ENCODE data around the gene TM9SF1. TPM values are rescaled to one million over a fixed set of nuclear protein-coding genes. Genes with fewer than 3 reads are reported as not detected.
A peak's percentile ranks its signal among the peaks of the same experiment; 100 is the strongest.

TM9SF1 gene
- total and polyA plus RNA-seq, 10 of the 15 experiments (the other 5 are each of a cell fraction or from before 2014, with no cell fraction given): 7.2 to 39.2 (median 17.6) TPM

- TF ChIP-seq SMAD5 (IDR thresholded peaks at IDR 0.05; ENCODE audit: low read depth) (peak; percentile 32; the same call in 1 of the 2 replicates), NR2F1 (conservative IDR thresholded peaks at IDR 0.05) (peak; percentile 55; the same call in 1 of the 2 replicates), EZH2 (IDR thresholded peaks at IDR 0.05; ENCODE audit: borderline replicate concordance, control insufficient read depth, low read depth, low read length) (no peak), TCF3 (IDR thresholded peaks at IDR 0.05; ENCODE audit: borderline replicate concordance, insufficient read depth, low read depth, low read length) (no peak), POU2F2 (IDR thresholded peaks at IDR 0.05; ENCODE audit: borderline replicate concordance, low read depth, low read length) (0 out of 3 replicates have a peak, but pooled peaks have one; percentile 6), SUPT20H (IDR thresholded peaks at IDR 0.05; ENCODE audit: borderline replicate concordance, control insufficient read depth, low read depth, low read length) (no peak), PAX5 (IDR thresholded peaks at IDR 0.05; ENCODE audit: borderline replicate concordance, low read depth, low read length) (no peak), SREBF2 (IDR thresholded peaks at IDR 0.05; ENCODE audit: low read length) (no peak), CBFB (IDR thresholded peaks at IDR 0.05; ENCODE audit: low read depth) (peak; percentile 19; the same call in 1 of the 2 replicates), CUX1 (IDR thresholded peaks at IDR 0.05; ENCODE audit: insufficient replicate concordance, low read depth, low read length) (no peak), RBBP5 (conservative IDR thresholded peaks at IDR 0.05) (no peak), ZNF274 (IDR thresholded peaks at IDR 0.05; ENCODE audit: insufficient read depth, insufficient read length) (no peak), CBX3 (IDR thresholded peaks at IDR 0.05; ENCODE audit: borderline replicate concordance, low read depth) (no peak), GATAD2B (conservative IDR thresholded peaks at IDR 0.05; ENCODE audit: low read depth) (peak; percentile 31), NR2C1 (IDR thresholded peaks at IDR 0.05) (peak; percentile 85), NR2C2 (IDR thresholded peaks at IDR 0.05; ENCODE audit: borderline replicate concordance, control insufficient read depth, insufficient read length, low read depth) (no peak), STAT1 (conservative IDR thresholded peaks at IDR 0.05) (0 out of 2 replicates have a peak, but pooled peaks have one; percentile 29), MXI1 (IDR thresholded peaks at IDR 0.05; ENCODE audit: low read depth, low read length) (peak; percentile 14), SREBF1 (IDR thresholded peaks at IDR 0.05; ENCODE audit: low read length) (no peak), ZNF24 (IDR thresholded peaks at IDR 0.05) (peak; percentile 53; the same call in 1 of the 2 replicates), BACH1 (IDR thresholded peaks at IDR 0.05; ENCODE audit: borderline replicate concordance) (peak; percentile 36; the same call in 1 of the 2 replicates), ZSCAN29 (IDR thresholded peaks at IDR 0.05) (no peak), EGR1 (IDR thresholded peaks at IDR 0.05; ENCODE audit: borderline replicate concordance in 1 of 2, low read depth in 2 of 2, low read length in 2 of 2) (no peak), RB1 (IDR thresholded peaks at IDR 0.05; ENCODE audit: borderline replicate concordance) (peak; percentile 21; the same call in 1 of the 2 replicates), FOXK2 (IDR thresholded peaks at IDR 0.05) (no peak), RELA (IDR thresholded peaks at IDR 0.05; ENCODE audit: borderline replicate concordance, partially characterized antibody) (peak; percentile 21), ZNF384 (IDR thresholded peaks at IDR 0.05; ENCODE audit: borderline replicate concordance, low read depth, low read length) (no peak)
Measured at GRCh38 chr14:24146978-24147760, 48.1 kb downstream of the TM9SF1 start, which contains the start of gene RNF31 (continued).

All from GM12878 (cell line).